NCI-H146 (cell line): Measurements from ENCODE around the gene ANKRD36C.
"Not testable (repeated sequence)": the region's sequence is repeated elsewhere in the genome, so short reads cannot be mapped to it uniquely, and the experiment has no call there.

ENCODE experiments used
- DNase-seq: peaks from one replicate; lab custom pipeline; 2025; lab: John Stamatoyannopoulos, UW

The ANKRD36C gene

GRCh38 chr2:95991351-95992094 lies at the start of gene ANKRD36C:
Gene ANKRD36C, minus strand, starts transcription at chr2:95991824. Its CDS starts 116 bp downstream, at chr2:95991708.
- DNase-seq, result not testable (repeated sequence)

DNA sequence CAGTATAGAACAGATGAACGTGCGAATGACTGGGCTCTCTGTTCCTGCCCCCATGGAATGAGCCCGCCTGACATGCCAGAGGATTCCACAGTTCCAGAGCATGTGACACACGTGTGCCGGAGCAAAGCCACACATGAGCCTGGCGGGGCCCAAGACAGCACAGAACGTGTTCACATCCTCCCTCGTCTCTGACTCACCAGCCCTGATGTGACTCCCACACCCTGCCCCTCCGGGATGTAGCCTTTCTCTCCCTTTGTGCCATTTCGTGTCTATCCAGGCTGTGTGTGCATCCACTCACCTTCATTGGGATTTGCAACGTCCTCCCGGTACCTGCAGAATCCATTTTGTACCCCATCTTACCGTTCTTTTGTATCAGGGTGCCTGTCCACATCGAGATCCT lies 43.9 kb upstream of the ANKRD36C start:
- not testable (repeated sequence) for DNase-seq

DNA sequence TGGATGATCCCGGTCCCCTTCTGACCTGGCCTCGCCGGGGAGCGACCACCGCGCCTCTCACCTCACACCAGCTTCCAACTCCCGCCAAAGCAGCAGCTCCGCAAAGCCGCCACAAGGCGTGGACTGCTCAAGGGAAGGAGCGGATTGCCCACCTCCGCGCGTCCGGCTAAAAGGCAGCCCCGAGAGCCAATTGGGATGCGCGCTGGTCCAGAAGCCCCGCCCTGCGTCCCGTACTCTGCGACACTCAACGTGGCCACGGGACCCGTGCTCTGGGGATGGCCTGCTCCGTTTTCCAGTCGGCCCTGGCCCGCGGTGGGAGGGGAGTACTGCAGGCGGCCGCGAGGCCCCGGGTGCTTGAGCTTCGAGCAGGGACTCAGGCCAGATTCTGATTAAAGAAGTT lies 43.2 kb upstream of the ANKRD36C start, which contains the start of gene GPAT2:
GPAT2 (minus strand) TSS at position 125 of the 400 bp plus-strand sequence. CDS start 2,557 bp downstream, outside the sequence.
- DNase-seq, result not testable (repeated sequence)

- DNase-seq, result not testable (repeated sequence)
Measured at GRCh38 chr2:96033997-96034396, 42.4 kb upstream of the ANKRD36C start.

DNA sequence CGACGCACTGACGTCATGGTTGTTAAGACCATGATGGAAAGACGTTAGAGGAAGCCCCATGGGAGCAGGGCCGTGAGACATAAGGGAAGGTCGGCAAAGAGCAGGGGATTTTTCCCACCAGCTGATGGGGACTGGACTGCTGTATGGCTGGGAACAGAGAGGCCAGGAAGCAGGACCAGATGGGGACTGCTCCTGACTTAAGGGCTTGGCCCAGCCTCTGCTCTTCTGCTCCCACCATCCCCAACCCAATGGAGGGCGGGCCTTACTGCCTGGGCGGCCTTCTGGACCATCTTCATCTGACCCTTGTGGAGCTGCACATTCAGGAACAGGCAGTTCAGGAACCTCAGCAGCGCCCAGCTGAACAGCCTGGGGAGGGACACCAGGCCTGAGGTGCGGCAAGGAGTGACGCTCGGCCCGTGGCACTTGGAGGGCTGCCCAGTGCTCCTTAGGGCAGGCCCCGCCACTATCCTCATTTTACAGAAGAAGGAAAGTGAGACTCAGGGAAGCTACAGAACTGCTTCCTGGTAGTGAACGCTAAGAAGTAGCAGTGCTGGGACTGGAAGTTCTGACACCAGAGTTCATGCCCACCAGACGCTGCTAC lies 36.2 kb upstream of the ANKRD36C start:
- not testable (repeated sequence) for DNase-seq

GRCh38 chr2:96025755-96026154 lies 34.1 kb upstream of the ANKRD36C start:
- not testable (repeated sequence) for DNase-seq

DNA sequence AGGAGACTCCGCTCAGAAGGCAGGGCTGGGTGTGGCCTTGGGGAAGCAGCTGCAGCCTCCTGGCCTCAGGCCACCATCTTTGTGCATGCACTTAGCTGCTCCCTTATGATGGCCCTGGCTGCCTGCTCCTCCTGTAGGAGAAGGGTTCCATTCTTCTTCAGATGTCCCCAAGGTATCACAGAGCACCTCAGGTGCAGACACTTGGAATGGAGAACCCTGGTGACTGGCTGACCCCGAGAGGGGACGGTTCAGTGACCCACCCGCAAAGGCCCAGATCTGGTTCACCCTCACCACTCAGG lies 33.5 kb upstream of the ANKRD36C start:
- DNase-seq, result no peak

- no peak for DNase-seq
Measured at GRCh38 chr2:96024336-96025193, 32.9 kb upstream of the ANKRD36C start.

DNA sequence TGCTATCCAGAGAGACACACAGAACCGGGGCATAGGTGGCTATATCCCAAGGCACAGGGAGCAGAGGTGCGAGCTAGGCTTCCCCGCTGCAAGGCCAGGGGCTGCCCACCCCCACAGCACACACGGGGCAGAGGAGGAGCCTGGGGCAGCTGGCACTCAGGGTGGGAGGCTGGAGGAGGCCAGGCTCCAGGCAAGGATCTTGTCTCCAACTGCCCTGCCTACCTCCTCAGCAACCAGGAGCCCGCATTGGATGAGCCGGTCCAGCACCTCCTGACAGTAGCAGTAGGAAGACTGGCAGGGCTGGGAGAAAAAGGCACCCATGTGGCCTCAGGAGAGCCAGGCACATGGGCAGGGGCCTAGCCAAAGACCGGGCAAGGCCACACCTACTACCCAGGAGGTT lies 32.1 kb upstream of the ANKRD36C start:
- DNase-seq, result not testable (repeated sequence)

GRCh38 chr2:96022701-96023447 lies 31.2 kb upstream of the ANKRD36C start:
- not testable (repeated sequence) for DNase-seq

DNA sequence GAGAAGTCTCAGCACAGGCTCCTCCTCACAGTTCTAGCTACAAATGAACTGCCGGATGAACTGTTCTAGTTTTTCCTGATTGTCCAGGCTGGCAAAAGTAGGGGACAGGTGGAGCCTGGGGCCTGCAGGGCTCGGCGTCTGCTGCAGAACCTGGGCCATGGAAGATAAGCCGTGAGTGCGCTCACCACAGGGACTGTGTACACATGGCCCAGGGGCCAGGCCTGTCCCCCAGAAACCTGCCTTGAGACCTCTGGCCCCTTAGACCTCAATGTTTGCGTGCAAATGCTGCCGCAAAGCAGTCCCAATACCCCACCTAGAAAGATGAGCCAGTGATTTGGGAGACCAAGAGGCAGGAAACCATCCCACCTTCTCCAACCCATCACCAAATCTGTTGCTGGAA lies 30.5 kb upstream of the ANKRD36C start:
- DNase-seq, result not testable (repeated sequence)

GRCh38 chr2:96021142-96021541 lies 29.5 kb upstream of the ANKRD36C start:
- not testable (repeated sequence) for DNase-seq

GRCh38 chr2:96019909-96020590 lies 28.4 kb upstream of the ANKRD36C start:
- not testable (repeated sequence) for DNase-seq

DNA sequence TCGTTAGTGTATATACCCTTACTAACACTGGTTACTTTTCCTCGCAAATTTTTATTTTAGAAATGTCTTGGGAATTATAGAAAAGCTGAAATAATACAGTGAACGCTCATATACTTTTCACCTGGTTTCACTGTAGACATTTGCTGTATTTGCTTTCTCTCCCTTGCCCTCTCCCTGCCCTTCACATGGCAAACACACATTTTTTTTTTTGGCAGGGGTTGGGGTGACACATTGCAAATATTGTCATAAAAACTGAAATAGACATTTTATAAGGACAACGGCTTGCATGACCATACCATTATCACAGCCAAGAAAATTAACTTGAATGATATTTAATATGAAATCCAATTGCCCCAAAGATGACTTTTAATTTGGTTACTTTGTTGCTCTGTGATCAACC lies 24.7 kb upstream of the ANKRD36C start:
- DNase-seq, result not testable (repeated sequence)

- DNase-seq, result not testable (repeated sequence)
Measured at GRCh38 chr2:96012792-96013264, 21.2 kb upstream of the ANKRD36C start.

GRCh38 chr2:96012086-96012791 lies 20.6 kb upstream of the ANKRD36C start:
- DNase-seq, result not testable (repeated sequence)

- DNase-seq, result not testable (repeated sequence)
Measured at GRCh38 chr2:96011129-96011455, 19.5 kb upstream of the ANKRD36C start.

- not testable (repeated sequence) for DNase-seq
Measured at GRCh38 chr2:96010320-96011128, 18.9 kb upstream of the ANKRD36C start.

DNA sequence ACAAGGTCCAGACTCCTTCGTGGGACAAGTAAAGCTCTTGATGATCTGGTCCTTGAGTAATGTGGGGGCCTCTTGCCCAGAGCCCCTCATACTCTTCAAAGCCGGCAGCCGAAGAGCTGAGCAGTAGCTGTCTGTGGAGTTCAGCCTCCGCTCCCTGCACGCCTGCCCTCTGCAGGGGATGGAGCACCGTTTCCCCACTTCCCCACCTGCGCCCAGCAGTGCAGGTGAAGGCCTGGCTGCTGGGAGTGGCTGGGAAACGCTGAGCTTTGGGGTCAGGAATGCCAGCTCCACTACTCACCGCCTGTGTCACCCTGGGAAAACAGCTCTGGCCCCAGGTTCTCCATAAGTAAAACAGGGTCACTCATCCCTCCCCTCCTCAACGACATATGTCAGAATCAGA lies 18.2 kb upstream of the ANKRD36C start:
- DNase-seq, result not testable (repeated sequence)

DNA sequence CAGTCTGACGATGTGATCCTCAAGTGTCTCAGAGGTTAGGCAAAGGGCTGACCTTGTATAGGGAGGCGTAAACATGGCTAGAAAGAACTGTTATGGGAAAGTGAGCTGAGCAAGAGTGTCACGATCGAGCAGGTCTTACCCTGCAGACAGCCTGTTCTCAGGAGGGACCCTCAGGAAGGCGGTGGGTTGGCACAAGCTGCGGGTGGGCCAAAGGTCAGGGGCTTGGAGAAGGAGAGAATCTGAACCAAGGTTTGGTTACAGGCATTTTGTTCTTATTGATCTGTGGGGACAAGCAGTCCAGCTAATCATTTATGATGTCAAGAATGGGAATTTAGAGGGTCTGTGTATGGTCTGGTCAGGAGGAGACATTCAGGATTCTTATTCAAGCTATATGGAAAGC lies 16.4 kb upstream of the ANKRD36C start:
- DNase-seq, result not testable (repeated sequence)
